Endothelial cell of umbilical vein (primary cell): ENCODE measurements around the gene TNKS2. TPM values are rescaled to one million over a fixed set of nuclear protein-coding genes. Genes with fewer than 3 reads are reported as not detected.

Source experiments
- BruUV-seq: library from RNA; stranded (reverse); fragments of 400-500 nt; replicated peaks from 2 replicates; lab custom pipeline; 2021; lab: Mats Ljungman, UMichigan
- CTCF ChIA-PET: fragments of 300-600, 350-600 bp; sonication (Branson Sonifier 250); formaldehyde crosslinking; loops from one replicate; lab custom pipeline; 2021; ENCODE audit warnings: antibody characterized with exemption, inconsistent platforms; lab: Charles Lee
- POLR2A ChIA-PET: fragments of 300-600, 350-600 bp; sonication (Branson Sonifier 250); formaldehyde crosslinking; loops from one replicate; lab custom pipeline; 2021; ENCODE audit warnings: antibody characterized with exemption, inconsistent platforms; lab: Charles Lee
- DNase-seq: peaks from one replicate; pipeline ENCODE4 v3.0.0-alpha.2; 2011; ENCODE audit warnings: low read depth, low spot score
- FAIRE-seq: peaks from 2 replicates; lab custom pipeline; 2011; peaks lifted over from hg19 to GRCh38; lab: Jason Lieb, UNC
- H2AFZ ChIP-seq: 2 replicates; pipeline ENCODE4 v1.6.0; 2012; ENCODE audit warnings: low read depth, low read length, control low read depth, inconsistent platforms
- H3K27ac ChIP-seq: 2 replicates; pipeline ENCODE4 v1.5.1; 2011; ENCODE audit warnings: low read depth, mild to moderate bottlenecking, control low read depth, low read length, moderate library complexity; ENCODE audit not compliant: insufficient read depth
- H3K27me3 ChIP-seq, 2 experiments: 2 replicates each; pipeline versions ENCODE4 v1.6.0 to v1.6.1; 2011; ENCODE audit warnings: low read length in 2 of 2, mixed read lengths in 1 of 2; ENCODE audit not compliant: control insufficient read depth in 2 of 2, insufficient read depth in 2 of 2
- H3K36me3 ChIP-seq, 2 experiments: 2 replicates in 1 of 2; 3 replicates in 1 of 2; pipeline ENCODE4 v1.5.1; 2011; ENCODE audit warnings: low read length in 2 of 2, mild to moderate bottlenecking in 1 of 2, moderate library complexity in 1 of 2; ENCODE audit not compliant: control insufficient read depth in 2 of 2, insufficient read depth in 2 of 2; ENCODE audit errors: extremely low read depth in 1 of 2
- H3K4me1 ChIP-seq: 3 replicates; pipeline ENCODE4 v1.5.1; 2011; ENCODE audit warnings: mild to moderate bottlenecking, low read length; ENCODE audit not compliant: control insufficient read depth, insufficient read depth; ENCODE audit errors: extremely low read depth
- H3K4me2 ChIP-seq: 2 replicates; pipeline ENCODE4 v1.6.1; 2011; ENCODE audit warnings: low read length, control low read depth, mixed read lengths; ENCODE audit not compliant: insufficient read depth
- H3K4me3 ChIP-seq, 3 experiments: fragments of 200-600 bp in 1 of 3; sonication (generic), shearing (Covaris generic) in 1 of 3; replicated peaks in 1 of 3; 2 replicates each; pipeline ENCODE4 v1.5.1; 2011 to 2016; ENCODE audit warnings: control low read depth in 3 of 3, low read length in 3 of 3, mild to moderate bottlenecking in 2 of 3, inconsistent platforms in 1 of 3, low read depth in 1 of 3, moderate library complexity in 1 of 3; ENCODE audit not compliant: insufficient read depth in 1 of 3
- H3K79me2 ChIP-seq: 2 replicates; pipeline ENCODE4 v1.6.0; 2012; ENCODE audit warnings: low read length, inconsistent platforms; ENCODE audit not compliant: control insufficient read depth, insufficient read depth
- H3K9ac ChIP-seq: replicated peaks from 2 replicates; pipeline ENCODE3; 2011; ENCODE audit warnings: low read length, control low read depth; ENCODE audit not compliant: insufficient read depth; ENCODE audit errors: extremely low read depth
- H3K9me1 ChIP-seq: replicated peaks from 3 replicates; pipeline ENCODE4 v1.6.0; 2011; ENCODE audit warnings: mild to moderate bottlenecking, low read length; ENCODE audit not compliant: control insufficient read depth, insufficient read depth; ENCODE audit errors: extremely low read depth
- H3K9me3 ChIP-seq: replicated peaks from 2 replicates; pipeline ENCODE4 v1.5.1; 2012; ENCODE audit warnings: low read length, inconsistent platforms; ENCODE audit not compliant: control insufficient read depth, insufficient read depth
- H4K20me1 ChIP-seq: replicated peaks from 2 replicates; pipeline ENCODE3; 2011; ENCODE audit warnings: mild to moderate bottlenecking, low read length; ENCODE audit not compliant: control insufficient read depth, insufficient read depth; ENCODE audit errors: extremely low read depth
- CTCF ChIP-seq, 2 donors: IDR thresholded peaks; 1 replicate in 1 of 2; 2 replicates in 1 of 2; pipeline ENCODE4 v1.5.1; 2011; ENCODE audit warnings: low read length in 2 of 2, mild to moderate bottlenecking in 2 of 2, moderate library complexity in 2 of 2, control low read depth in 1 of 2, inconsistent platforms in 1 of 2, low read depth in 1 of 2; ENCODE audit not compliant: insufficient read depth in 1 of 2; ENCODE audit errors: extremely low read depth in 1 of 2
- FOS ChIP-seq: IDR thresholded peaks from 2 replicates; pipeline ENCODE4 v1.6.1; 2011; ENCODE audit warnings: mild to moderate bottlenecking, low read length, moderate library complexity, borderline replicate concordance; ENCODE audit not compliant: insufficient read depth
- GATA2 ChIP-seq: IDR thresholded peaks from 2 replicates; pipeline ENCODE4 v1.7.0; 2011; ENCODE audit warnings: low read depth, mild to moderate bottlenecking, moderate library complexity, mixed read lengths, low read length; ENCODE audit not compliant: insufficient read length, insufficient read depth
- JUN ChIP-seq: IDR thresholded peaks from 2 replicates; pipeline ENCODE4 v1.6.1; 2011; ENCODE audit warnings: borderline replicate concordance, low read depth; ENCODE audit not compliant: insufficient read length, insufficient read depth
- MAX ChIP-seq: IDR thresholded peaks from 2 replicates; pipeline ENCODE4 v1.6.1; 2011; ENCODE audit not compliant: insufficient read depth, insufficient read length
- MYC ChIP-seq: IDR thresholded peaks from one replicate; pipeline ENCODE4 v1.6.1; 2011; ENCODE audit warnings: mild to moderate bottlenecking, low read depth, low read length
- POLR2A ChIP-seq: IDR thresholded peaks from 2 replicates; pipeline ENCODE4 v1.6.1; 2012; ENCODE audit warnings: low read depth, mild to moderate bottlenecking, control low read depth, low read length
- dilution Hi-C: fragments of 300-500 bp; cut with MboI; formaldehyde crosslinking; loops from one replicate; pipeline ENCODE4 v1.15.0; 2019; ENCODE audit warnings: low sequenced_read_pairs; ENCODE audit not compliant: extremely low pct_ligation_motif_present
- intact Hi-C: fragments of 100-400 bp; cut with micrococcal nuclease; formaldehyde crosslinking; loops from one replicate; pipeline ENCODE4 v1.10.0; 2022
- polyA plus RNA-seq, 4 experiments: library from polyadenylated mRNA; depleted of rRNA in 3 of 4; stranded (reverse) in 3 of 4; unstranded in 1 of 4; fragments of >200 nt; gene quantifications; 2 replicates each; pipeline versions ENCODE4 v1.2.1 to v1.2.3, GENCODE V29; 2011 to 2012; ENCODE audit warnings: missing spikeins in 1 of 4
- total RNA-seq: library from RNA; stranded (reverse); gene quantifications from 2 replicates; pipeline ENCODE4 v1.2.3, GENCODE V29; 2021

The TNKS2 gene
- total and polyA plus RNA-seq, 2 donors (not counting 3 experiments of a cell fraction or from before 2014, with no cell fraction given), result 13.6 to 34.0 TPM

GRCh38 chr10:91797048-91797690 is 1.1 kb upstream of the TNKS2 start:
- ChIA-PET CTCF (interaction anchor here (1.3 to 2.5 kb wide), 3 partner anchors 116 to 499 kb away, joined by 4 to 7 read pairs (median 5); no protein-coding TSS in a partner anchor), POLR2A (no interaction called here)
- peak overlapping the region; percentile 95 for H3K4me2 ChIP-seq
- peaks cover 0 to 2% of the 10 kb centered on the region in 2 experiments for H3K36me3 ChIP-seq
- no TSS peak for BruUV-seq
- no peak for TF ChIP-seq GATA2
- no peak for TF ChIP-seq JUN
- no peak for TF ChIP-seq MYC
- TF ChIP-seq CTCF (IDR thresholded peaks at IDR 0.05; ENCODE audit: extremely low read depth in 1 of 2, insufficient read depth in 1 of 2, low read depth in 1 of 2, low read length in 2 of 2), result no peak
- no peak for TF ChIP-seq MAX
- TF ChIP-seq FOS, result no peak
- TF ChIP-seq POLR2A, result no peak
- H3K4me3 ChIP-seq, result peak overlapping the region; percentile 68 to 97 (median 89)
- H3K27ac ChIP-seq, result no peak overlapping the region
- no peak for DNase-seq
- intact Hi-C loops (loop anchor here (5.0 to 10.0 kb wide), 2 partner anchors 125 to 922 kb away; partner anchors contain the start of genes BTAF1 and RPP30), dilution Hi-C loops (no loop called here)
- H4K20me1 ChIP-seq, result no peaks in the 10 kb centered on the region
- peak overlapping the region; percentile 85 for H3K9ac ChIP-seq
- no peaks in the 10 kb centered on the region for H3K9me3 ChIP-seq
- no peaks in the 10 kb centered on the region for H3K27me3 ChIP-seq
- H3K79me2 ChIP-seq, result peaks cover 36% of the 10 kb centered on the region
- H3K9me1 ChIP-seq, result no peaks in the 10 kb centered on the region
- peak overlapping the region; percentile 95 for H2AFZ ChIP-seq
- H3K4me1 ChIP-seq, result peaks cover 24% of the 10 kb centered on the region
- FAIRE-seq, result no peak
